NCI-H69 (cell line): ENCODE data around the gene SLIT1.

Source experiments
- DNase-seq: peaks from one replicate; lab custom pipeline; 2025; lab: John Stamatoyannopoulos, UW

The SLIT1 gene

GRCh38 chr10:97001183-97001991, 184.4 kb downstream of the SLIT1 start:
- DNase-seq: no peak

GRCh38 chr10:97000487-97001182, 185.1 kb downstream of the SLIT1 start:
- DNase-seq: no peak

DNA sequence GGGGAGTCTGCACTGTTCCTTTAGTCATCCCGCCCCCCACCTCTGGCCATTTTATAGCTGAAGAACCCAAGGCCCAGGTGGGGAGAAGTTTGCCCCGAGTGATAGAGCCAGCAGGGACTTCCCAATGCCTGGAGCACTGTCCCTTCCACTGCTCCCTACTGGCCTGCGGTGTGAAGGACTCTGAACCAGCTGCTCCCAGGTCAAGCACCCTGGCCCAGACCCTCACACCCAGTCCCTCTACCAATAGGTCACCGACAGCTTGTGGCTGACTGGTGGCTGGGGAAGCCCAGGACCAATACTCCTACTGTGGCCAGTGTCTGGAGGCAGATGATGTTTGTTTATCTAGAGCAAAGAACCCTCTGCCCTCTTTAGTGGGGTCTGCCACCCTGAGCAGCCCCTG, 185.8 kb downstream of the SLIT1 start:
- no peak for DNase-seq

- no peak for DNase-seq
Observed at GRCh38 chr10:96999337-96999736, 186.4 kb downstream of the SLIT1 start.

DNA sequence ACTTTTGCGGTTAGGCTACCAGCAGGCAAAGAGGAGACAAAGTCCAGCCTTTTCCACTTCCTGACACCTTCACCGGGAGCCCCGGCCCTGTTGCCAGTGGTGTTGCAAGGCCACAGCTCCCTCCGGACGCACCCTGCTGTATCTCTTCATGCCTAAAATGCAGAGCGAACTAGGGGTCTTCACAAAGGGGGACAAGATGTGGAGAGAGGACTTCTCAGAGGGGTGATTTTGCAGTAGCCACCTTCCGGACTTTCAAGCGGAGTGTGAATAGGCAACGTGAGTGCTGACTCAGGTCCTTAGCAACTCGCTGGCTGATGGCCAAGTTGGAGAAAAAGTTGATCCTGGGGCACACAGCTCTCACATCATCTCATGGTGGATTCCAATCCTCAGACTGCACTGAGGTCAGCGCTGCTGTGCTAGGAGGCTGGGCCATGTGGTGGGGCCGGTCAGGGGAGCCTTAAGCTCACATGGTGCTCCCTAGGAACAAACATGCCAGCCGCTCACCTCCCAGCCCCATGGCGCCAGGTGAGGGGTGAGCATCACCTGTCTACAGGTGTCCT, 187.3 kb downstream of the SLIT1 start:
- DNase-seq: peak; percentile 23

DNA sequence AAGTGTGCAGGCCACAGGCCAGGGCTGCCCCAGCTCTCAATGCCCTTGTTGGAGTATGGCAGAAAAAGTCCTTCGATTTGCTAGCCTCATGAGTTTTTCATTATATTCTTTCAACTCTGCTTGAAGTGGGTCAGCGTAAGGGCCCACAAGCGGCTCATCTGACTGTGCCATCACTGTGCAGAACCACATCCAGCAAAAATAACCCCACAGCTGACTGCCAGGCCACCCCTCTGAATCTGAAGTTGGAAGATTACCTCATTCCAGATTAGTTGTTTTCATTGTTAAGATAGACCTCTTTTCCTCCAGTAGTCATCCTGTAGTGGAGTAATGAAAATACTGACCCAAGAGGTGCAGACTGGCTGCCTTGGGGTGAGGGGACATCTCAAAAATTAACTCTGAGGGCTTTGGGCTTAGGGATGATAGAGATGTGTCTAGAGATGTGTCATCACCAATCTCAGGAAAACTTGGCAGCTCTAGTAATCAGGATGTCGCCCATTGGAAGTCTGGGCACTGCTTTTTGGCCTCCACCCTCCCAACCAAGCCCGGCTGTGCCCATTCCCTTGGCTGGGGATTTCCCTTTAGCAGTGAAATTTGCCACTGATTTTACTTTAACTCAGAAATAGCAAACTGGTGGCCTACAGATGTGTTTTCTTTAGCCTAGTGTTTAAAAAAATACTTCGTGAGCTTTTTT, 189.3 kb downstream of the SLIT1 start:
- DNase-seq: no peak

GRCh38 chr10:96995851-96996250, 189.9 kb downstream of the SLIT1 start:
- peak; percentile 3 for DNase-seq

DNA sequence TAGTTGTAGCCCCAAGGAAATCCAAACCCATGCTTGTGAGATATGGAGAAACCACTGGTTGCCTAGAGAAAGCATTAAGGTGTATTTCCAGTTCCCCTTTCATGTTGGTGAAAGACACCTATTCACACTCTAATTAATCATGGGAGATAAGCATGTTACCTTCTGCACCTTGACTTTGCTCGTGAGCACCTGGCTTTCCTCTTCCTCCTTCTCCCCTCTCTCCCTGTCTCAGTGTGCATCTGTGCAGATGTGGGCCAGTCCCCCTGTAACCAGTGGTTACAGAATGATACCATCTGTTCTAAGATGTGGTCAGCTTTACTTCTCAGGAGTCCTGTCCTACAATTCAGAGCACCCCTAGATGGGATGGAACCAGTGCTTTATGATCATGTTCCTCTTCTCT, 193.0 kb downstream of the SLIT1 start:
- DNase-seq: no peak

- DNase-seq: no peak
Observed at GRCh38 chr10:96991313-96991841, 194.4 kb downstream of the SLIT1 start.

DNA sequence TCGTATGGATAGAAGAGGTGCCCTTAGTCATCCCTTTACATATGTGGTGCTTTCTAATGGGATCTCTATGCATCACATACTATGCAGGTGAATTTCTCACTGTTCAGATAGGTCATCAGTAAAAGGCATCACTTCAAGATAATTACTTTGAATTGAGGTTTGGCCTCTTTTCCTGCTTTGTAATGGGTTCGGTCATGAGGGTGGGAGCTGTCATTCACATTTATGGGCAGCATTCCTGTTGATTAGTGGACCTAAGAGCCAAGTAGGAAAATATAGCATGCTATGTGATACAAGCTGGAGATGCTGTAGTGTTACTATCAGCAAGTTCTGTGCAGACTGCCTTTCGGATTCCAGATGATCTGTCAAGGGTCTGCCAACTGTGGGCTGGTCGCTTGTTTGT, 197.3 kb downstream of the SLIT1 start:
- DNase-seq: no peak

DNA sequence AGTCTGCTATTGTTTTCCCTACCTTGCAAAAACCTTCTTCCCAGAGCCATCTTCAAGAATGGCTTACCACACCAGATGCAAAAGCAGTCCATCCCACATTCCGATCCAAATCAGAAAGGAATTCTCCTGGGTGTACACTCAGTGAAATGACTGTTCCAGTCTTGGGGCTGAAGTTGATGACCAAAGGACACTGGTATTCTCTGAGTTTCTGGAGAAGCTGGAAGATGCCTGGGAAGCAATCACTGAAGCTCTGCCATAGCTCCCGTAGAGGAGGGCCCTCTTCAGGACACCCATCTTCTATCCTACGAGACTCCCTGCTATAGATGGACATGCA, 197.9 kb downstream of the SLIT1 start:
- DNase-seq: no peak

DNA sequence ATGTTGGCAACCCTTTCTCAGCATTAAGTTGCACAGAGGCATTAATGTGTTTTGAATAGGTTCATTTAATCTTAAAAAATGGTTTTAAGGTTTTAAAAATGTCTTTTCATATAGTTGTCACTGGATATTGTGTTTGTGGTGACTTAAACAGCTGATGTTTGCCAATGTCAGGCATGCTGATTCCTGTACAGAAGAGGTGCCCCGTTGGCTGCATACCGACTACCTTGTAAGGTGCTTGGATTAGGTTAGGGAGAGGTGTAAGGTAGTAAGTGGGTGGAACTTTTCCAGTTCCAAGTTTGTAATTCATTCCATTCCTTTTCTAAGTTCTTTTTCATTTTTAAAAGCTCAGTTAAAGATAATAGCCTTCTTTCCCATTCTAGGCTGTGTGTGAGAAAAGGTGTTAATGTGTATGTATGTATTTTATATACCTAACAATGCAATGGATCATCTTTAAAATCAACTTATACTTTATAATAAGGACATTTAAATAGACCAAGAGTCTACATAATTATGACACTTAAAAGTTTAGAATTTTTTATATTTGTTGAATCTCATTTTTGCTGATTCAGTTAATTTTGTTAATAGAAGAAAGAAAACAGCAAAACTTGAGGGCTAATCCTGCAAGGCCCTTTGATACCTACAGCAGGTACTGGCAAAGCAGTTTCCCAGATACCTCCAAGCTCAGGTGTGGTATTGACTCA, 198.5 kb downstream of the SLIT1 start:
- no peak for DNase-seq

- DNase-seq: no peak
Observed at GRCh38 chr10:96986200-96986856, 199.4 kb downstream of the SLIT1 start.

DNA sequence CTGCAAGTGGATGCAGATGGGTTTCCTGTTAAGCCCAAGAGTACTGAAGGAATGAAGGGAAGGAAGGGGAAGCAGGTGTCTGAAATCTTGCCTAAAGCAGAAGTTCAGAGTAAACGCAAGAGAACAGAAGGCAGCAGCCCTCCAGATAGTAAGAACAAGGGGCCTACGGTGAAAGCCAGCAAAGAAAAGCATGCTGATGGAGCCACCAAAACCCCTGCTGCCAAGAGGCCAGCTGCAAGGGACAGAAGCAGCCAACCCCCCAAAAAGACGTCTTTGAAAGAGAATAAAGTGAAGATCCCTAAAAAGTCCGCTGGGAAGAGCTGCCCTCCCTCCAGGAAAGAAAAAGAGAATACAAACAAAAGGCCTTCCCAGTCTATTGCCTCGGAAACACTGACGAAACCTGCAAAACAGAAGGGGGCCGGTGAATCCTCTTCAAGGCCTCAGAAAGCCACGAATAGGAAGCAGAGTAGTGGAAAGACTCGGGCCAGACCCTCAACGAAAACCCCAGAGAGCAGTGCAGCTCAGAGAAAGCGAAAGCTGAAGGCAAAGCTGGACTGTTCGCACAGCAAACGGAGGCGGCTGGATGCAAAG, 201.1 kb downstream of the SLIT1 start:
- no peak for DNase-seq

GRCh38 chr10:96982149-96982930, 203.4 kb downstream of the SLIT1 start:
- DNase-seq: no peak

GRCh38 chr10:96978621-96979154, 207.1 kb downstream of the SLIT1 start:
- DNase-seq: no peak

DNA sequence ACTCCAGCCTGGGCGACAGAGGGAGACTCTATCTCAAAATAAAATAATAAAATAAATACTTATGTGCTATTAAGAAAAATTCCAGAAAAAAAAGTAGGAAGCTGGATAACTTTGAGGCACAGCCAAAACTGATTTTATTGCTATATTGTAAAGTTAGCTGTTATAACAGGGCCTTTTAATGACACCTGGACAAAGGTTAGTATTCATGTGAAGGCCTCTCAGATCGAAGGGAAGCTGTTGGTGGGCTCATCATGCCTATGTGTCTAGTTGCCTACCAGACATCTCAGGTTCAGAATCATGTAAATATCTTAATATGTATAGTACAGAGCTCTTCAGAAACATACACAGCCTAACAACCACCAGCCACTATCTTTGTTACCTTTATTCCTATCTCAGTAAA, 210.6 kb downstream of the SLIT1 start:
- DNase-seq: no peak

DNA sequence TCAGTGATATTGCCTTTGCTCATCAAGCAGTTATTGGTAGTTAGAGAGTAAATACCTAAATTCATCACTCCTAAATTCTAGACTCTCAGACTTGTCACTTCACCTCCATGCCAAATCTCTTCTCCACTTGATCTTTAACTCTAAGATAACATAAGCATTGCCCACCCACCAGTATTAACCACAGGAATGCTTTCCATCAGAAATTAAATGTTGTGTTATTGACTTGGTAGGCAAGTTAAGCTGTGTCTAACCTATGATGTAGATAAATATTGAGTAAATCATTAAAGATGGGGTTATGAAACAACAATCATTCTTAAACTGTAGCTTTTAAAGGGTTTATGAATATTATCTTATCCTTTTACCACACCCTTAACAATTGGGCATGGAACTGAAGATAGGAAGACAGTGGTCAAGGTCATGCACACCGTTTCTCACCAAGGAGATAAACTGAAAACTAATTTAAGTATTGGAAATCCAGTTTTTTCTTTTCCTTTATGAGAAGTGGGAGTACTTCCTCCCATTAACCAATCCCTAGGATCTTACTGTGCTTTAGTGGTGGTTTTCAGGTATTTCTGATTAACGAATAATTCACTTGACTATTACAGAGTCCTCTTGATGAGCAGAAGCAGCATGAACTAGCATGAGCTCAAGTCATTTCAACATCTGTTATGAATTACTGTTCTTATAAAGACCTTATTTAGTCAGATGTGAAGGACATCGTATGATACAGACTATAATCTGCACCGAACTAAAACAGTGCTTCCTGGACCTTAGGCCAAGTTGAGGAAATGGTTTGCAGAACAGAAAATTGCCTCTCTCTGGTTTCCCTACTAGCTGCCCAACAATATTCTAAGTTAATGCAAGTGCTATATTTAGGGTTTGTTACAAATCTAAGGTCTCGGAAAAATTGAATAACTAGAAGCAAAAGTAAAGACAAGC, 211.7 kb downstream of the SLIT1 start:
- no peak for DNase-seq

- DNase-seq: no peak
Observed at GRCh38 chr10:96972264-96972663, 213.5 kb downstream of the SLIT1 start.
